ENCODE measurements around the gene NXT1. TPM values are rescaled to one million over a fixed set of nuclear protein-coding genes. Genes with fewer than 3 reads are reported as not detected.
A peak's percentile ranks its signal among the peaks of the same experiment; 100 is the strongest.
"Not testable (repeated sequence)": the region's sequence is repeated elsewhere in the genome, so short reads cannot be mapped to it uniquely, and the experiment has no call there.

The NXT1 gene
- total RNA-seq (2014; rRNA removed; shearing (Covaris generic); ENCODE audit: low replicate concordance) = 46.7 and 55.1 TPM in 2 replicates

DNA sequence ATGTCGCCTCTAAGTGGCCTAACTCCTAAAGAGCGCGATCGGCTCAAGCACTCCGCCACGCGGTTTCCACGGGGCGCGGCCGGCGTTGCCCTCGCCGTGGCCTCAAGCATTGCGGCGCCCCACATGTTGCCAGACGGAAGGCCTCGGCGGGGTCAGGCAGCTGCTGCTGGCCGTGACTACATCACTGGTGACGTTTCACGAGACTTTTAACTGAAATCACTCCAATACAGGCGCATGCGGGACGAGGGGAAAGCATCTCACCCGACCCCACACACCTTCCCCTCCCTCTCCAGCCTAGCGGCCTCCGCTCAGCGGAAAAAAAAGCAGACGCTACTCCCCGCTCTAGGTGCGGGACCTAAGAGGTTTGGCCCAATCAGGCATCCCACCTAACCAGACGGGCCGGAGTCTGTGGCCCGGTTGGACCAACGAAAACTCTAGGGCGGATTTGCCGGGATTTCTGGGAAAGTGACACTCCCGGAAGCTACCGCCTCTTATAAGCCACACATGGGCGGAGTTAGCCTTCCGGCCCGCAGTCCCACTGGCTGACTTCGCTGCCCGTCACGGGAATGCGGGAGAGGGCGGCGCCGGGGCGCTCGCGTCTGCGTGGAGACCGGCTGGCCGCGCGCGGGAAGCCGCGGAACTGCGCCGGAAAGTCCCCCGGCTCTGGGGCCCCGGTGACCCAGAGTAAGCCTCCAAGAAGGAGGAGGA lies at the start of gene NXT1:
TSS of gene NXT1 (plus strand) at position 596 of the 708 bp plus-strand sequence. CDS start 3,251 bp downstream, outside the sequence.
- peak within 1 kb of the TSS; percentile 89 for H3K4me3 ChIP-seq
- H3K9me3 ChIP-seq = no peaks in the 10 kb centered on the region
- H3K27me3 ChIP-seq = no peaks in the 10 kb centered on the region
- peak; percentile 94 for DNase-seq
- peaks cover 2% of the 10 kb centered on the region for H3K36me3 ChIP-seq

DNA sequence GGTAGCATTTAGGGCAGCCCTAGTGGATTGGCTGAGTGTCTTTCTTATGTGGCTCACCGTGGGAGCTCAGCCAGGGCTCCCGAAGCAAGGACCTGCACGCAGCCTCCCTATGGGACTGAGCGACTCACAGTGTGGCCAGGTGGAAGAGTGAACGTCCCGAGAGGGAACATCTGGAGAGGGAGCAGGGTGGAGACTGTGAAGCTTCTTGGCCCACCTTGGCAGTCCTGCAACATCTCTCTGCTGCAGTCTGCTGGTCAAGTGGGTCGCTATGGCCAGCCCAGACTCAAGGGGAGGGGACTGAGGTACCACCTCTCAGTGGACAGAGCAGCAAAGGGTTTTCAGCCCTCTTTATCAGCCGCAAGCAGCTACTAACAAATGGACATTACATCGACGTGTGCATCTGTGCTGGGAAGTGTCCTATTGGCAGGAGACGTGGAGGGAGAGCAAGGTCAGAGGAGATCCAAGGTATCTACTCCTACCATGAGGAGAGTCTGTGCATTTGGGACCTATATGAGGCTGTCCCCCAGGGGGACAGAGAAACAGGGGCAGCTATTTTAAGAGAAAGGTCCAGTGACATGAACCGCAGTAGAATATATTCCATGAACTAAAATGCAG lies 49.0 kb upstream of the NXT1 start:
- no peaks in the 10 kb centered on the region for H3K9me3 ChIP-seq
- no peak for DNase-seq
- no peaks in the 10 kb centered on the region for H3K27me3 ChIP-seq
- no peaks in the 10 kb centered on the region for H3K36me3 ChIP-seq
- no peak overlapping the region for H3K4me3 ChIP-seq

DNA sequence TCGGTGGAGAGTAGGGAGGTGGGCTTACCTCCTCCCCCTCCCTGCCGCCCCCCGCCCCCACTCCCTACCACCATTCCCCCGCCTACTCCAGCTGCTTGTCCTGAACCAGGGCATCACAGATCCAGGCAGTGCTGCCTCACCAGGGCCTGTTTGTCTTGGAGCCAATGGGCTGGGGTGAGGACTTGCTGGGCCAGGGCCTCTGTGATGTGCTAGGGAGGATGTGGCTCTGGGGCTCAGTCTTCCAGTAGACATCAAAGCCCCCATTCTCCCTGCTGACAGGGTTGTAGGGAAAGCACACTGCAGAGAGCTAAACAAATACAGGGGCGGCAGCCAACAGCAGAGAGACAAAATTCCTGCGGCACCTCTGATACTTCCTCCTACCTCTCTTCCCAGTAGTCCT lies 48.2 kb upstream of the NXT1 start:
- DNase-seq = no peak
- Histone ChIP-seq H3K36me3 (no peaks in the 10 kb centered on the region), H3K4me3 (no peak overlapping the region), H3K9me3 (no peaks in the 10 kb centered on the region), H3K27me3 (no peaks in the 10 kb centered on the region)

GRCh38 chr20:23302801-23303200 lies 47.8 kb upstream of the NXT1 start:
- no peaks in the 10 kb centered on the region for H3K27me3 ChIP-seq

DNA sequence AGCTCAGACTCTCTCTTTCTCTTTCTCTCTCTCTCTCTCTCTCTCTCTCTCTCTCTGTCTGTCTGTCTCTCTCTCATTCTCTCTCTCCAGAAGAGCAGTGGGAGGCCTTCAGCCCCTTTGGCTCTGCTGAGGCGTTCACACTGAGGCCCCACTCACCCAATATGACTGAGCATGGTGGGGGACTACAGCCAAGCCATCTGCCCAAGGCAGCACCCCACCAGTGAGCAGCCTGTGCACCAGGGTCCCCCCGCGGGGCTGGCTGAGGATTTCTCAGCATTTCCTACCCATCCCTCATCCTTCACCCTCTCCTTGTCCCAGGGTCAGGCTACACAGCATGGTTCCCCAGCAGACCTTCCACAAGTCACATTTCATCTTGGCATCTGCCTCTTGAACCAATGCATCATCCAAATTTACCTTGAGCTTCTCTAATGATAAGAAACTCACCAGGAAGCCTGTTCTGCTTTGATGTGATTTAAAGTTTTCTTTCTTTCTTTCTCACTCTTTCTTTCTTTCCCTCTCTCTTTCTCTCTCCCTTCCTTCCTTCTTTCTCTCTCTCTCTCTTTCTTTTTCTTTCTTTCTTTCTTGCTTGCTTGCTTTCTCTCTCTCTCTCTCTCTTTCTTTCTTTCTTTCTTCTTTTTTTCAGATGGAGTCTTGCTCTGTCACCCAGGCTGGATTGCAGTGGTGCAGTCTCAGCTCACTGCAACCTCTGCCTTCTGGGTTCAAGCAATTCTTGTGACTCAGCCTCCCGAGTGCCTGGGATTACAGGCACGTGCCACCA lies 47.1 kb upstream of the NXT1 start:
- Histone ChIP-seq H3K27me3 (no peaks in the 10 kb centered on the region), H3K36me3 (no peaks in the 10 kb centered on the region), H3K4me3 (no peak overlapping the region), H3K9me3 (no peaks in the 10 kb centered on the region)
- DNase-seq = no peak

More at GRCh38 chr20:23302801-23303200, 47.8 kb upstream of the NXT1 start:
- DNase-seq = no peak
- H3K9me3 ChIP-seq = no peaks in the 10 kb centered on the region
- H3K36me3 ChIP-seq = no peaks in the 10 kb centered on the region
- H3K4me3 ChIP-seq = no peak overlapping the region

DNA sequence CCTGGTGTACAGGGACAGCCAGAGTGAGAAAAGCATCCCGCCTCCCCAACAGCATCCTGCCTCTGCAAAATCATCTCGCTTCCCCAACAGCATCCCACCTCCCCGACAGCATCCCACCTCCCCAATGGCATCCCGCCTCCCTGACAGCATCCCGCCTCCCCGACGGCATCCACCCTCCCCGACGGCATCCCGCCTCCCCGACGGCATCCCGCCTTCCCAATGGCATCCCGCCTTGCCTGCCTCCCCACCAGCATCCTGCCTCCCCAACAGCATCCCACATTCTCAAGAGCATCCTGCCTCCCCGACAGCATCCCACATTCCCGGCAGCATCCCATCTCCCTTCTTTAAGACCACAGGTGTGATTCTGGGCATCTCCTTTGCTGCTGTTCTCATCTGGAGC lies 46.0 kb upstream of the NXT1 start:
- Histone ChIP-seq H3K9me3 (no peaks in the 10 kb centered on the region), H3K36me3 (no peaks in the 10 kb centered on the region), H3K27me3 (no peaks in the 10 kb centered on the region), H3K4me3 (no peak overlapping the region)
- no peak for DNase-seq

DNA sequence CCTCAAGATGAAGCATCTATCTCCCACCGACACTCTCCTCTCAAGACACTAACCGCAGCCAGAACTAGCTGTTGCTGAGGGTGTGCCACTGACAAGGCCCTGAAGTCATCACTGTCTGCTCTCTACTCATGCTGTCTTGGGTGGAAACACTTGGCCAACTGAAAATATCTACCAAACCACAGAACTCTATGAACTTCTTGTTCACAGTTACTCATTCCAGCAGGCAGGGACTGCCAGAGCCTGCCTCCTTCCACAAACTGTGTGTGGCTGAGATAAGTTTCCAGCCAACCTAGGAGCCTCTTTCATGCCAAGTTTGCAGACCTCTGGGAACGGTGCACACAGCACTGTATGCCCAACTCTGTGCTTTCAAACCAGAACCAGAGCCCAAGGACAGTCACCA lies 45.5 kb upstream of the NXT1 start:
- Histone ChIP-seq H3K27me3 (no peaks in the 10 kb centered on the region), H3K36me3 (no peaks in the 10 kb centered on the region), H3K4me3 (no peak overlapping the region), H3K9me3 (no peaks in the 10 kb centered on the region)
- DNase-seq = peak; percentile 36

- H3K36me3 ChIP-seq, DNase-seq: not testable (repeated sequence)
Observed at GRCh38 chr20:23307393-23307792, 43.2 kb upstream of the NXT1 start.

GRCh38 chr20:23308024-23308423 lies 42.6 kb upstream of the NXT1 start:
- no peaks in the 10 kb centered on the region for H3K27me3 ChIP-seq
- no peaks in the 10 kb centered on the region for H3K36me3 ChIP-seq
- DNase-seq = no peak
- H3K9me3 ChIP-seq = no peaks in the 10 kb centered on the region
- no peak overlapping the region for H3K4me3 ChIP-seq

More at GRCh38 chr20:23307393-23307792, 43.2 kb upstream of the NXT1 start:
- H3K9me3 ChIP-seq, H3K4me3 ChIP-seq, H3K27me3 ChIP-seq: not testable (repeated sequence)

DNA sequence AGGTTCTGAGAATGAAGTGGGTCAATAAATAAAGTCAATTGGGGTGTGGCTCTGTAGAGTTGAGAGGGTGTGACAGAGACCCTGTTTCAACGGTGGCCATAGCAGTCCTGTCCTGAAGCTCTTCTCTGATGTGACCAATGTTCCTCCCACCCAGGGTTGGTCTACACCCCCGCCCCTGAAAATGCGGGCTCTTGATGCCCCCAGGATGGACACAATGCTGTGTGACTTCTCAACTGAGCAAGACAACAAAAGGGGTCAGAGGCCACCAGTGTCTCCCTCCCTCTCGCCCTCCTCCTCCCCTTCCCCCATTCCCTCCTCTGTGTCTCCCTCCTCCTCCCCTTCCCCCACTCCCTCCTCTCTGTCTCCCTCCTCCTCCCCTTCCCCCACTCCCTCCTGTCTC lies 41.7 kb upstream of the NXT1 start:
- H3K9me3 ChIP-seq = no peaks in the 10 kb centered on the region
- no peaks in the 10 kb centered on the region for H3K27me3 ChIP-seq
- no peak for DNase-seq
- H3K36me3 ChIP-seq = no peaks in the 10 kb centered on the region
- no peak overlapping the region for H3K4me3 ChIP-seq

DNA sequence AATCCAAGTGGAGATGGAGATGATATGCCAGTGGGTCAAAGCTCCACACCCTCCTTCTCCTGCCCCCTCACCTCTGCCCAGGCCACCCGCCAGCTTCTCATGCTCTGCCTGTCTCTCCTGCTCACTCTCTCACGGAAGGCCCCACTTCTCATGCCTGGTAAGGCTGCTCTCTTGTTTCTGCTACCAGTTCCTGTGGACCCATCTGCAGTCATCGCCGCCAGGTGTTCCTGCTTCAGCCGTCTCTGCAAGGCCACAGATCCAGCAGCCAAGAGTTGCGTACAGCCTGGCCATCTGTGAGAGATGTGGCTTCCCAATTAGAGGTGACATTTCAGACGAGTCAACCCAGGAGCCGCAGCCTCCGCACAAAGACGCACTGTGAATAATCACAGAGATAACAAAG lies 40.8 kb upstream of the NXT1 start:
- no peak for DNase-seq
- Histone ChIP-seq H3K27me3 (no peaks in the 10 kb centered on the region), H3K36me3 (no peaks in the 10 kb centered on the region), H3K4me3 (no peak overlapping the region), H3K9me3 (no peaks in the 10 kb centered on the region)

- Histone ChIP-seq H3K4me3 (no peak overlapping the region), H3K9me3 (no peaks in the 10 kb centered on the region), H3K27me3 (no peaks in the 10 kb centered on the region), H3K36me3 (no peaks in the 10 kb centered on the region)
- no peak for DNase-seq
Observed at GRCh38 chr20:23311947-23312506, 38.6 kb upstream of the NXT1 start.

DNA sequence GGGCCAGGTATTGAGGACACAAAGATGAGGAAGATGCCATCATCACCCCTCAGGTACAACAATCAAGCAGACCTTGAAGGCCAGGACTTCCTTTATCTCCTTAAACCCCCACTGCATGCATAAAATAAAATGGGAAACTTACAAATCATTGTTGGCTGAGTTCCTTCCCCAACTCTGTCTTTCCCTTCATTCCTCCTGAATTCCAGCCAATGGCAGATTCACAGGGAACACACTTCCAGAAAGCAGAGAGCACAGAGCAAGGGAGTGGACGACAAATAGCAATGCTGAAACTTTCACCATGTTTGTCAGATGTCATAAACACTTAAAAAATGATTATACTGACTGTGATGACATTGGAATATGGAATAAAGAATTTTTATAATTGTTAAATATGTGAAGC lies 37.3 kb upstream of the NXT1 start:
- Histone ChIP-seq H3K4me3 (no peak overlapping the region), H3K27me3 (no peaks in the 10 kb centered on the region), H3K9me3 (no peaks in the 10 kb centered on the region), H3K36me3 (no peaks in the 10 kb centered on the region)
- no peak for DNase-seq

GRCh38 chr20:23314699-23315098 lies 35.9 kb upstream of the NXT1 start:
- DNase-seq = no peak
- H3K27me3 ChIP-seq = no peaks in the 10 kb centered on the region
- no peaks in the 10 kb centered on the region for H3K36me3 ChIP-seq
- no peaks in the 10 kb centered on the region for H3K9me3 ChIP-seq
- H3K4me3 ChIP-seq = no peak overlapping the region

DNA sequence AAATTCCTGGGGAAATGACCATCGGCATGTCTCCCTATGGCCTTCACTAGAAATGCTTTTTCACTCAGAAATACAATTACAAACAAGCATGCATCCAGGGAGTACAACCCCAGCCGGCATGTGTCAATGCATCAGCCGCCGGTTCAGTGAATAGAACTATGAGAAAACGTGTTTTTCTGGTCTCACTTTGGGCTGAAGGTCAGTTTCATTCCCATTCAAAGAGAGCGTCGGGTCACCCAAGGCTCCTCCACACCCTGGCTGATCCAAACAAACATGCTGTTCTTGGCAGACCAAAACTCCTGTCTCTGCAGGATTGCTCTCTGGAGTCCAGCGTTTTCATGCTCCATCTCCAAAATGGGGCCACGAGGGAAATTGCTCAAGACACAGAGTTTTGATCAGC lies 35.5 kb upstream of the NXT1 start:
- no peak overlapping the region for H3K4me3 ChIP-seq
- DNase-seq = no peak
- H3K36me3 ChIP-seq = no peaks in the 10 kb centered on the region
- H3K9me3 ChIP-seq = no peaks in the 10 kb centered on the region
- H3K27me3 ChIP-seq = no peaks in the 10 kb centered on the region

DNA sequence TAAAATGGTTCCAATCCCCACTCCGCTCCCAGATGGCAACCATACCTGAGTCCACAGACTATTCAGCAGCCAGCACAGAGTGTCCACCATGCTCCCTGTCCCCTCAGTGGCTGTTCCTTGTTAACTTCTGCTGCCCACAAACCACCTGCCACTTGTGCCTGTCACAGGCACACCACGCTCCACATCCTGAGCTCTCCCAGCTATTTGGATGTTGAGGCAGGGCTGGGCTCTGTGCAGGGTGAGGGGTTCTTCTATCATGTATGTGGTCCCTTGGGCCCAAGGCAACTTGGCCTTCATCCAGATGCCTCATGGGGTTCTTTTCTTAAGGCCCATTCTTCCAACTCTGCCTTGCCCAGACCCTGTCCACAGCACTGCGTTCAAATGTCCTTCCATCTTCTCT lies 34.0 kb upstream of the NXT1 start:
- Histone ChIP-seq H3K9me3 (no peaks in the 10 kb centered on the region), H3K36me3 (no peaks in the 10 kb centered on the region), H3K4me3 (no peak overlapping the region), H3K27me3 (no peaks in the 10 kb centered on the region)
- DNase-seq = no peak

GRCh38 chr20:23317081-23317480 lies 33.5 kb upstream of the NXT1 start:
- H3K27me3 ChIP-seq = no peaks in the 10 kb centered on the region
- H3K36me3 ChIP-seq = no peaks in the 10 kb centered on the region
- no peak overlapping the region for H3K4me3 ChIP-seq
- no peaks in the 10 kb centered on the region for H3K9me3 ChIP-seq
- no peak for DNase-seq
